ENCODE results near the gene TOM1L2.

- TF ChIP-seq EZH2phosphoT487 (IDR thresholded peaks at IDR 0.05; ENCODE audit: insufficient read depth, low read depth) (no peak), EZH2 (IDR thresholded peaks at IDR 0.05; ENCODE audit: insufficient read depth, poor library complexity, severe bottlenecking) (no peak)
Measured at GRCh38 chr17:17874478-17874877, 97.7 kb downstream of the TOM1L2 start.
